HL-60 (cell line): ENCODE data around the gene ADRA2C.

Experiments used
- DNase-seq, 2 experiments: peaks; one replicate each; pipeline ENCODE4 v3.0.0-alpha.2; 2010 to 2020; ENCODE audit warnings: low read depth in 1 of 2, low spot score in 1 of 2
- H3K27ac ChIP-seq: fragments of 250-450 bp; sonication (Bioruptor Pico); replicated peaks from 2 replicates; pipeline ENCODE4 v1.5.1; 2020; ENCODE audit warnings: mild to moderate bottlenecking, moderate library complexity
- H3K27me3 ChIP-seq: fragments of 250-450 bp; sonication (Bioruptor Pico); 2 replicates; pipeline ENCODE4 v1.5.1; 2021; ENCODE audit warnings: mild to moderate bottlenecking, moderate library complexity; ENCODE audit not compliant: insufficient read depth, poor library complexity, severe bottlenecking
- H3K4me3 ChIP-seq: replicated peaks from 2 replicates; pipeline ENCODE4 v1.5.1; 2011; ENCODE audit warnings: mild to moderate bottlenecking, control low read depth, low read length; ENCODE audit not compliant: insufficient read depth
- GABPA ChIP-seq: IDR thresholded peaks from 2 replicates; pipeline ENCODE4 v1.6.1; 2012; ENCODE audit warnings: low read depth
- POLR2AphosphoS5 ChIP-seq: IDR thresholded peaks from 2 replicates; pipeline ENCODE4 v1.6.1; 2012; ENCODE audit warnings: low read depth
- SPI1 ChIP-seq: IDR thresholded peaks from 2 replicates; pipeline ENCODE4 v1.6.1; 2012; ENCODE audit warnings: low read depth, mild to moderate bottlenecking, borderline replicate concordance
- TF ChIP-seq, protein P1 (sequence below): IDR thresholded peaks from one replicate; pipeline ENCODE4 v1.5.1; 2011; ENCODE audit warnings: low read length, control low read depth, inconsistent platforms; ENCODE audit not compliant: insufficient read depth
- TF ChIP-seq, protein P2 (sequence below): IDR thresholded peaks from 2 replicates; pipeline ENCODE4 v1.6.1; 2012; ENCODE audit warnings: low read depth; ENCODE audit not compliant: insufficient replicate concordance

ADRA2C gene

GRCh38 chr4:3739577-3739976 is 26.6 kb upstream of the ADRA2C start:
- H3K4me3 ChIP-seq: no peak overlapping the region
- no peak overlapping the region for H3K27ac ChIP-seq
- no peaks in the 10 kb centered on the region for H3K27me3 ChIP-seq
- DNase-seq: no peak
- no peak for TF ChIP-seq SPI1
- TF ChIP-seq, protein P1, sequence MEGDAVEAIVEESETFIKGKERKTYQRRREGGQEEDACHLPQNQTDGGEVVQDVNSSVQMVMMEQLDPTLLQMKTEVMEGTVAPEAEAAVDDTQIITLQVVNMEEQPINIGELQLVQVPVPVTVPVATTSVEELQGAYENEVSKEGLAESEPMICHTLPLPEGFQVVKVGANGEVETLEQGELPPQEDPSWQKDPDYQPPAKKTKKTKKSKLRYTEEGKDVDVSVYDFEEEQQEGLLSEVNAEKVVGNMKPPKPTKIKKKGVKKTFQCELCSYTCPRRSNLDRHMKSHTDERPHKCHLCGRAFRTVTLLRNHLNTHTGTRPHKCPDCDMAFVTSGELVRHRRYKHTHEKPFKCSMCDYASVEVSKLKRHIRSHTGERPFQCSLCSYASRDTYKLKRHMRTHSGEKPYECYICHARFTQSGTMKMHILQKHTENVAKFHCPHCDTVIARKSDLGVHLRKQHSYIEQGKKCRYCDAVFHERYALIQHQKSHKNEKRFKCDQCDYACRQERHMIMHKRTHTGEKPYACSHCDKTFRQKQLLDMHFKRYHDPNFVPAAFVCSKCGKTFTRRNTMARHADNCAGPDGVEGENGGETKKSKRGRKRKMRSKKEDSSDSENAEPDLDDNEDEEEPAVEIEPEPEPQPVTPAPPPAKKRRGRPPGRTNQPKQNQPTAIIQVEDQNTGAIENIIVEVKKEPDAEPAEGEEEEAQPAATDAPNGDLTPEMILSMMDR: no peak
- TF ChIP-seq POLR2AphosphoS5: no peak
- TF ChIP-seq, protein P2, sequence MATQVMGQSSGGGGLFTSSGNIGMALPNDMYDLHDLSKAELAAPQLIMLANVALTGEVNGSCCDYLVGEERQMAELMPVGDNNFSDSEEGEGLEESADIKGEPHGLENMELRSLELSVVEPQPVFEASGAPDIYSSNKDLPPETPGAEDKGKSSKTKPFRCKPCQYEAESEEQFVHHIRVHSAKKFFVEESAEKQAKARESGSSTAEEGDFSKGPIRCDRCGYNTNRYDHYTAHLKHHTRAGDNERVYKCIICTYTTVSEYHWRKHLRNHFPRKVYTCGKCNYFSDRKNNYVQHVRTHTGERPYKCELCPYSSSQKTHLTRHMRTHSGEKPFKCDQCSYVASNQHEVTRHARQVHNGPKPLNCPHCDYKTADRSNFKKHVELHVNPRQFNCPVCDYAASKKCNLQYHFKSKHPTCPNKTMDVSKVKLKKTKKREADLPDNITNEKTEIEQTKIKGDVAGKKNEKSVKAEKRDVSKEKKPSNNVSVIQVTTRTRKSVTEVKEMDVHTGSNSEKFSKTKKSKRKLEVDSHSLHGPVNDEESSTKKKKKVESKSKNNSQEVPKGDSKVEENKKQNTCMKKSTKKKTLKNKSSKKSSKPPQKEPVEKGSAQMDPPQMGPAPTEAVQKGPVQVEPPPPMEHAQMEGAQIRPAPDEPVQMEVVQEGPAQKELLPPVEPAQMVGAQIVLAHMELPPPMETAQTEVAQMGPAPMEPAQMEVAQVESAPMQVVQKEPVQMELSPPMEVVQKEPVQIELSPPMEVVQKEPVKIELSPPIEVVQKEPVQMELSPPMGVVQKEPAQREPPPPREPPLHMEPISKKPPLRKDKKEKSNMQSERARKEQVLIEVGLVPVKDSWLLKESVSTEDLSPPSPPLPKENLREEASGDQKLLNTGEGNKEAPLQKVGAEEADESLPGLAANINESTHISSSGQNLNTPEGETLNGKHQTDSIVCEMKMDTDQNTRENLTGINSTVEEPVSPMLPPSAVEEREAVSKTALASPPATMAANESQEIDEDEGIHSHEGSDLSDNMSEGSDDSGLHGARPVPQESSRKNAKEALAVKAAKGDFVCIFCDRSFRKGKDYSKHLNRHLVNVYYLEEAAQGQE: no peak
- no peak for TF ChIP-seq GABPA

- peaks cover under 1% of the 10 kb centered on the region for H3K27me3 ChIP-seq
- DNase-seq: no peak
Measured at GRCh38 chr4:3740256-3740655, 25.9 kb upstream of the ADRA2C start.

GRCh38 chr4:3741217-3742011 is 24.8 kb upstream of the ADRA2C start:
- TF ChIP-seq, protein P1: no peak
- TF ChIP-seq POLR2AphosphoS5: no peak
- TF ChIP-seq, protein P2: no peak
- Histone ChIP-seq H3K4me3 (no peak overlapping the region), H3K27ac (no peak overlapping the region), H3K27me3 (peaks cover 3% of the 10 kb centered on the region)
- no peak for DNase-seq

More at GRCh38 chr4:3740256-3740655, 25.9 kb upstream of the ADRA2C start:
- H3K4me3 ChIP-seq: no peak overlapping the region
- 0 out of 2 replicates have a peak, but pooled peaks have one; percentile 15 for TF ChIP-seq GABPA
- TF ChIP-seq, protein P2: no peak
- TF ChIP-seq SPI1: peak; percentile 35
- H3K27ac ChIP-seq: no peak overlapping the region
